ENCODE data around the gene FOXB1. TPM values are rescaled to one million over a fixed set of nuclear protein-coding genes. Genes with fewer than 3 reads are reported as not detected.

FOXB1 gene
- total RNA-seq = not detected in 2 replicates

GRCh38 chr15:60004009-60004845, at the start of gene FOXB1:
FOXB1 (plus strand) TSS chr15:60004311; CDS start chr15:60004964, 653 bp downstream.
- DNase-seq (ENCODE audit: low read depth in 2 of 2) = peak in 1 of 2 donors; percentile 2

GRCh38 chr15:59958288-59958687, 45.8 kb upstream of the FOXB1 start:
- DNase-seq (ENCODE audit: low read depth in 2 of 2) = no peak

GRCh38 chr15:59960318-59960717, 43.8 kb upstream of the FOXB1 start:
- no peak for DNase-seq (ENCODE audit: low read depth in 2 of 2)

- DNase-seq (ENCODE audit: low read depth in 2 of 2) = no peak
Observed at GRCh38 chr15:59963322-59963721, 40.8 kb upstream of the FOXB1 start.

- no peak for DNase-seq (ENCODE audit: low read depth in 2 of 2)
Observed at GRCh38 chr15:59963925-59964324, 40.2 kb upstream of the FOXB1 start.

GRCh38 chr15:59965741-59966140, 38.4 kb upstream of the FOXB1 start:
- DNase-seq (ENCODE audit: low read depth in 2 of 2) = no peak

- no peak for DNase-seq (ENCODE audit: low read depth in 2 of 2)
Observed at GRCh38 chr15:59966262-59966661, 37.8 kb upstream of the FOXB1 start.

GRCh38 chr15:59968314-59968713, 35.8 kb upstream of the FOXB1 start:
- no peak for DNase-seq (ENCODE audit: low read depth in 2 of 2)

GRCh38 chr15:59972241-59972640, 31.9 kb upstream of the FOXB1 start:
- no peak for DNase-seq (ENCODE audit: low read depth in 2 of 2)

- DNase-seq (ENCODE audit: low read depth in 2 of 2) = no peak
Observed at GRCh38 chr15:59976480-59977271, 27.4 kb upstream of the FOXB1 start.

GRCh38 chr15:59991834-59992233, 12.3 kb upstream of the FOXB1 start:
- no peak for DNase-seq (ENCODE audit: low read depth in 2 of 2)

- no peak for DNase-seq (ENCODE audit: low read depth in 2 of 2)
Observed at GRCh38 chr15:59993041-59993750, 10.9 kb upstream of the FOXB1 start.

- no peak for DNase-seq (ENCODE audit: low read depth in 2 of 2)
Observed at GRCh38 chr15:59993950-59994401, 10.1 kb upstream of the FOXB1 start.

GRCh38 chr15:59994526-59994887, 9.6 kb upstream of the FOXB1 start:
- no peak for DNase-seq (ENCODE audit: low read depth in 2 of 2)

- no peak for DNase-seq (ENCODE audit: low read depth in 2 of 2)
Observed at GRCh38 chr15:59994888-59995557, 9.1 kb upstream of the FOXB1 start.

GRCh38 chr15:59995568-59996297, 8.4 kb upstream of the FOXB1 start:
- DNase-seq (ENCODE audit: low read depth in 2 of 2) = no peak

GRCh38 chr15:59996298-59997041, 7.6 kb upstream of the FOXB1 start:
- DNase-seq (ENCODE audit: low read depth in 2 of 2) = no peak

- DNase-seq (ENCODE audit: low read depth in 2 of 2) = no peak
Observed at GRCh38 chr15:59997070-59997701, 6.9 kb upstream of the FOXB1 start.

GRCh38 chr15:59998305-59998949, 5.7 kb upstream of the FOXB1 start:
- no peak for DNase-seq (ENCODE audit: low read depth in 2 of 2)
